Brain microvascular endothelial cell (primary cell): Measurements from ENCODE around the gene DEGS2.

Source experiments
- DNase-seq: peaks from one replicate; pipeline ENCODE4 v3.0.0-alpha.2; 2020
- H3K27ac ChIP-seq: fragments of 250-450 bp; sonication (Bioruptor Pico); 2 replicates; pipeline ENCODE4 v1.5.1; 2020; ENCODE audit warnings: mild to moderate bottlenecking, moderate library complexity
- H3K27me3 ChIP-seq: fragments of 250-450 bp; sonication (Bioruptor Pico); replicated peaks from 2 replicates; pipeline ENCODE4 v1.5.1; 2020; ENCODE audit warnings: mild to moderate bottlenecking
- H3K36me3 ChIP-seq: fragments of 250-450 bp; sonication (Bioruptor Pico); replicated peaks from 2 replicates; pipeline ENCODE4 v1.5.1; 2020; ENCODE audit warnings: mild to moderate bottlenecking
- H3K4me3 ChIP-seq: 2 replicates; pipeline ENCODE4 v1.5.1; 2011; ENCODE audit warnings: low read depth, mild to moderate bottlenecking, control low read depth, low read length, moderate library complexity
- in situ Hi-C: cut with HindIII; loops from 2 replicates; pipeline ENCODE4 v1.10.0; 2017; ENCODE audit warnings: low sequenced_read_pairs, low pct_ligation_motif_present
- TF ChIP-seq, protein P1 (sequence below): IDR thresholded peaks from 2 replicates; pipeline ENCODE4 v1.5.1; 2011; ENCODE audit warnings: low read depth, mild to moderate bottlenecking, moderate library complexity, low read length, control low read depth, inconsistent platforms; ENCODE audit errors: missing control alignments

The DEGS2 gene

DNA sequence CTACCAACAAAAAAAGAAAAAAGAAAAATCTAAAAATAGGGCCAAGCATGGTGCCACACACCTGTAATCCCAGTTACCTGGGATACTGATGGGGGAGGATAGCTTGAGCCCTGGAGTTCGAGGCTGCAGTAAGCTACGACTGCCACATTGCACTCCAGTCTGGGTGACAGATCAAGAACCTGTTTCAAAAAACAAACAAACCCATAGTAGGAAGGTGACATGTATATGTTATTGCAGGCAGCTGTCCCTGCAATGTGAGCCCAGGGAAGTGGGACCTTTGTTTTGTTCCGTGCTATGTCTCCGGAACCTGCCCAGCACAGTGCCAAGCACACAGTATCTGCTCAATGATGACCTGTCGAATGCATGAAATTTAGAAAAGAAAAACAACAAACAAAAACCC is 42.3 kb upstream of the DEGS2 start:
- no peak overlapping the region for H3K4me3 ChIP-seq
- in situ Hi-C loops, result no loop called here
- TF ChIP-seq, protein P1, sequence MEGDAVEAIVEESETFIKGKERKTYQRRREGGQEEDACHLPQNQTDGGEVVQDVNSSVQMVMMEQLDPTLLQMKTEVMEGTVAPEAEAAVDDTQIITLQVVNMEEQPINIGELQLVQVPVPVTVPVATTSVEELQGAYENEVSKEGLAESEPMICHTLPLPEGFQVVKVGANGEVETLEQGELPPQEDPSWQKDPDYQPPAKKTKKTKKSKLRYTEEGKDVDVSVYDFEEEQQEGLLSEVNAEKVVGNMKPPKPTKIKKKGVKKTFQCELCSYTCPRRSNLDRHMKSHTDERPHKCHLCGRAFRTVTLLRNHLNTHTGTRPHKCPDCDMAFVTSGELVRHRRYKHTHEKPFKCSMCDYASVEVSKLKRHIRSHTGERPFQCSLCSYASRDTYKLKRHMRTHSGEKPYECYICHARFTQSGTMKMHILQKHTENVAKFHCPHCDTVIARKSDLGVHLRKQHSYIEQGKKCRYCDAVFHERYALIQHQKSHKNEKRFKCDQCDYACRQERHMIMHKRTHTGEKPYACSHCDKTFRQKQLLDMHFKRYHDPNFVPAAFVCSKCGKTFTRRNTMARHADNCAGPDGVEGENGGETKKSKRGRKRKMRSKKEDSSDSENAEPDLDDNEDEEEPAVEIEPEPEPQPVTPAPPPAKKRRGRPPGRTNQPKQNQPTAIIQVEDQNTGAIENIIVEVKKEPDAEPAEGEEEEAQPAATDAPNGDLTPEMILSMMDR, result no peak

GRCh38 chr14:100200311-100200710 is 40.9 kb upstream of the DEGS2 start:
- in situ Hi-C loops, result no loop called here
- Histone ChIP-seq H3K4me3 (no peak overlapping the region), H3K27ac (no peak overlapping the region), H3K27me3 (no peaks in the 10 kb centered on the region), H3K36me3 (no peaks in the 10 kb centered on the region)
- DNase-seq, result no peak
- TF ChIP-seq, protein P1, result no peak

More for the DNA sequence above, 42.3 kb upstream of the DEGS2 start:
- H3K36me3 ChIP-seq, result no peaks in the 10 kb centered on the region
- DNase-seq, result no peak
- no peaks in the 10 kb centered on the region for H3K27me3 ChIP-seq
- no peak overlapping the region for H3K27ac ChIP-seq

DNA sequence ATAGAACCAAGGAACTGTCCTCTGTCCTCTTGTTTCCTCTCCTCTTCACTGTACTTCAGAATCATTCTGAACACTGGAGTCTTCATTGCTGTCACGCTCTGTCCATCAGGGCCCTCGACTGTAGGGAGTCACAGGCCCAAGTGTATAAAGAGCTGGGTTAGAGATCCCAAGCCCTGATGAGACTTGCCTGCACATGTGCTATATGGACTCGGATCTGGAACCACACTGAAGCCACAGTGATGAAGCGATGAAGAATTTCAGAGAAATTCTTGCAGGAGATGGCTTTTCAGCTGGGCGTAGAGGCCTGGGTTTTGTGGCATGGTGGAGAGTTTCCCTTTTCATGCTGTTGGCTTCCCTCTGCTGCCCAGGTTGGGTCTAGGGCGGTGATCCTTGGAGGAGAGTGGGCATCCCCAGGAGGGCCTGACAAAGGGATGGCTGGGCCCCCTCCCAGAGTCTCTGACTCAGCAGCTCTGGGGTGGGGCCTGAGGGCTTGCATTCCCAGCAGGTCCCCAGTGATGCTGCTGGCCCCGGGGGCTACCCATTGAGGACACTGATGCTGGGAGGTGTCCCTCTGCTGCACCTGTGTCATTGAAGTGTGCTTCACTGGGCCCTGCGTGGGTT is 39.9 kb upstream of the DEGS2 start:
- DNase-seq, result no peak
- Histone ChIP-seq H3K27ac (no peak overlapping the region), H3K4me3 (no peak overlapping the region), H3K27me3 (no peaks in the 10 kb centered on the region), H3K36me3 (no peaks in the 10 kb centered on the region)
- TF ChIP-seq, protein P1, result no peak
- in situ Hi-C loops, result no loop called here

DNA sequence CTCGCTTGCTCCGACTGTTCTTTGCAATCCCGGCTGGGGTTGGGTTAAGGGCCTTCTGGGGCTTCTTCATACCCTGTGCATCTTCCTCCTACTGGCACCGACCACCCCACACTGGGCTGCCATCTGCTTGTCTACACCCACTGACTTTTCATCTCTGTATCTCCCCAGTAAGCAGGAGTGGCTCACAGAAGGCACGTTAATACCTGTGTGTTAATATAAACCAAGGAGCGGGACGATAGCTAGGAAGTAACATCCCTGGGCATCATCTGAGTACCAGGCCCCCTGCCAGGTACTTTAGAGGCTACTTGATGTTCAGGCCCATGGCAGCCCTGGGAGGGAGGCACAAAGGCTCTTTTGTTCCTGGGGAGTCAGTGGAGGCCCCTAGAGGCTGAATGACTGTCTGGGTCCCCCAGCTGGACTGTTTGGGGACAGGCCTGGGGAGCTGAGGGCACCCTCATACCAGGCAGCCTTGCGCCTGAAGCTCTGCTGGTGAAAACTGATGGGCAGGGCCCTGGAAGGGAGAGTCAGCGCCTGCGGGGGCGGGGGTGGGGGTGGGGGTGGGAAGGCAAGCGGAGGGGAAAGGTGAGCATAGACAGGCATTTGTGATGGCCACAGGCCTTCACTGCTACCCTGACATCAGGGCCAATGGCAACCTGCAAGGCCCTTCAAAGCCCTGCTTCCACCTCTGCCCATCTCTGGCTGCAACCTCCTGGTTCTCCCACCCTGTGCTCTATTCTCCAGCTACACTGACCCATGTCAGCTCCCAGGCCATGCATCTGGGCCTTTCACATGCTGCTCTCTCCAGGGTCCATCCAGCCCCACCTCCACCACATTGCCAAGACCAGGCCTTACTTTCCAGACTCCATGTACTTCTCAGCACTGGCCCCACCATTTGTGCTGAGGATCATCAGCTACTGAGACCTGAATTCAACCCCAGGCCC is 34.2 kb upstream of the DEGS2 start:
- peak overlapping the region; percentile 51 for H3K4me3 ChIP-seq
- no peaks in the 10 kb centered on the region for H3K36me3 ChIP-seq
- no peaks in the 10 kb centered on the region for H3K27me3 ChIP-seq
- in situ Hi-C loops, result no loop called here
- no peak overlapping the region for H3K27ac ChIP-seq
- TF ChIP-seq, protein P1, result no peak
- DNase-seq, result no peak

DNA sequence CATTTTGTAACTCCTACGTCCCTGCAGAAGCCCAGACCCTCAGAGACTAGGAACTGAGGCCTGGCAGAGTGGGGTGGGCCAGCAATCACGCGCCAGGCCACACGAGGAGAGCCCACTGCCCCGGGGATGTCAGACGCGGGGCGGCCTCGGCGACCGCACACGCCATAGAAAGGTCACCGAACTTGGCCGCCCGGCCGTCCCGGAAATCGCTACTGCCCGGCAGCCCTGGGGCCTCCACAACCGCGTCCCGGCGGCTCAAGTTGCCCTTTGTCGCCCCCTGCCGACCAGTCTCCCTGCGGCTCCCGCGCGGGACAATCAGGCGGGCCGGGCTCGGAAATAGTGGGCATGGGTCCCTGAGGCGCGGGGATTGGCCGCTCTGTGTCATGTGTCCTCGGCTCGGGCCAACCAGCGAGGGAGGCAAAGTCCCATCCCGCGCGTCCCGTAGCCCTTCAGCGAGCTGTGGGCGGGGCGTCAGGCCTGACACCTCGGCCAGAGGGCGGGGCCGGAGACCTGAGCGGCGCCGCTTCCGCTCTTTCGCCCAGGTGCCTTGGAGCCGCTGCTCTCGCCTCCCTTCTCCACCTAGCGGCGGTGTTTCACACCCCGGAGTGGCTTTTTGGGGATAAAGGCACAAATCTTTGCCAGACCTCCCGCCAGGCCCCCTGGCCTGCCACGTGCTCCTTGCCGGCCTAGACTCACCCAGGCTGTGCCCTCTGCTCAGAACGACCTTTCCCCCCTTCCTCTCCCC is 33.4 kb upstream of the DEGS2 start:
- TF ChIP-seq, protein P1, result peak; percentile 85
- H3K4me3 ChIP-seq, result peak overlapping the region; percentile 51
- peak; percentile 97 for DNase-seq
- in situ Hi-C loops, result no loop called here
- H3K27me3 ChIP-seq, result no peaks in the 10 kb centered on the region
- no peaks in the 10 kb centered on the region for H3K36me3 ChIP-seq
- H3K27ac ChIP-seq, result peak overlapping the region; percentile 47
